Nephron (organoid): ENCODE data around the gene CUZD1.

Source experiments
- H3K27ac Mint-ChIP-seq, 3 experiments: 2 replicates each; pipeline ENCODE4 v1.8.0; 2020; ENCODE audit warnings: mixed read lengths in 3 of 3, mild to moderate bottlenecking in 2 of 3, moderate library complexity in 1 of 3
- H3K27me3 Mint-ChIP-seq: 2 replicates; pipeline ENCODE4 v1.8.0; 2021; ENCODE audit warnings: low read depth, mild to moderate bottlenecking, moderate library complexity, mixed read lengths
- H3K36me3 Mint-ChIP-seq: 2 replicates; pipeline ENCODE4 v1.8.0; 2020; ENCODE audit warnings: low read depth, mixed read lengths
- H3K4me1 Mint-ChIP-seq: 2 replicates; pipeline ENCODE4 v1.8.0; 2020; ENCODE audit warnings: mixed read lengths
- H3K4me3 Mint-ChIP-seq, 3 experiments: 2 replicates each; pipeline ENCODE4 v1.8.0; 2020; ENCODE audit warnings: mild to moderate bottlenecking in 3 of 3, mixed read lengths in 3 of 3, moderate library complexity in 2 of 3
- H3K9me3 Mint-ChIP-seq: 2 replicates; pipeline ENCODE4 v1.8.0; 2020; ENCODE audit warnings: mixed read lengths
- TF ChIP-seq, protein P1 (sequence below), 3 experiments: fragments of 200-600 bp; sonication (generic); IDR thresholded peaks; one replicate each; pipeline ENCODE4 v1.5.0; 2021; ENCODE audit warnings: antibody characterized with exemption in 3 of 3; ENCODE audit not compliant: unreplicated experiment in 3 of 3

Gene CUZD1

DNA sequence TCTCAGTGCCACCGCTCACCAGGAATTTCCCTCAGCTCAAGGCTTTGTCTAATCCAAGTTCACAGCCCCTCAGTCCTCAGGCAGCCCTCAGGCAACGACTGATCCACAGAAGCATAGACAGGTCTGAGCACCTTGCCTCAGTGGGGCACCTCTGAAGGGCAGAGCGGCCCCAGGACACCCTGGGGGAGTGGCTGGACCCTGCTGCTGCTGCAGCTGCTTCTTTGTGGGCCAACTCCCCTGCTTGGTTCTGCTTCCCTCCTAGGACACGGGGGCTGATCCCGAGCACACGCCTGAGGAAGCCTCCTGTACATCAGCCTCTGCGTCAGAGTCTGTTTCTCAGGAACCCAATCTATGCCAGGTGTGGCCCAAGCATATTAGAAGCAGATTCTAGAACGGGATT lies 16.2 kb downstream of the CUZD1 start:
- Mint-ChIP-seq H3K27ac (no peak overlapping the region), H3K9me3 (no peaks in the 10 kb centered on the region), H3K36me3 (no peaks in the 10 kb centered on the region), H3K4me3 (no peak overlapping the region), H3K4me1 (no peaks in the 10 kb centered on the region), H3K27me3 (peaks cover 17% of the 10 kb centered on the region)
- TF ChIP-seq, protein P1, sequence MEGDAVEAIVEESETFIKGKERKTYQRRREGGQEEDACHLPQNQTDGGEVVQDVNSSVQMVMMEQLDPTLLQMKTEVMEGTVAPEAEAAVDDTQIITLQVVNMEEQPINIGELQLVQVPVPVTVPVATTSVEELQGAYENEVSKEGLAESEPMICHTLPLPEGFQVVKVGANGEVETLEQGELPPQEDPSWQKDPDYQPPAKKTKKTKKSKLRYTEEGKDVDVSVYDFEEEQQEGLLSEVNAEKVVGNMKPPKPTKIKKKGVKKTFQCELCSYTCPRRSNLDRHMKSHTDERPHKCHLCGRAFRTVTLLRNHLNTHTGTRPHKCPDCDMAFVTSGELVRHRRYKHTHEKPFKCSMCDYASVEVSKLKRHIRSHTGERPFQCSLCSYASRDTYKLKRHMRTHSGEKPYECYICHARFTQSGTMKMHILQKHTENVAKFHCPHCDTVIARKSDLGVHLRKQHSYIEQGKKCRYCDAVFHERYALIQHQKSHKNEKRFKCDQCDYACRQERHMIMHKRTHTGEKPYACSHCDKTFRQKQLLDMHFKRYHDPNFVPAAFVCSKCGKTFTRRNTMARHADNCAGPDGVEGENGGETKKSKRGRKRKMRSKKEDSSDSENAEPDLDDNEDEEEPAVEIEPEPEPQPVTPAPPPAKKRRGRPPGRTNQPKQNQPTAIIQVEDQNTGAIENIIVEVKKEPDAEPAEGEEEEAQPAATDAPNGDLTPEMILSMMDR (IDR thresholded peaks at IDR 0.05; ENCODE audit: unreplicated experiment in 3 of 3): no peak

DNA sequence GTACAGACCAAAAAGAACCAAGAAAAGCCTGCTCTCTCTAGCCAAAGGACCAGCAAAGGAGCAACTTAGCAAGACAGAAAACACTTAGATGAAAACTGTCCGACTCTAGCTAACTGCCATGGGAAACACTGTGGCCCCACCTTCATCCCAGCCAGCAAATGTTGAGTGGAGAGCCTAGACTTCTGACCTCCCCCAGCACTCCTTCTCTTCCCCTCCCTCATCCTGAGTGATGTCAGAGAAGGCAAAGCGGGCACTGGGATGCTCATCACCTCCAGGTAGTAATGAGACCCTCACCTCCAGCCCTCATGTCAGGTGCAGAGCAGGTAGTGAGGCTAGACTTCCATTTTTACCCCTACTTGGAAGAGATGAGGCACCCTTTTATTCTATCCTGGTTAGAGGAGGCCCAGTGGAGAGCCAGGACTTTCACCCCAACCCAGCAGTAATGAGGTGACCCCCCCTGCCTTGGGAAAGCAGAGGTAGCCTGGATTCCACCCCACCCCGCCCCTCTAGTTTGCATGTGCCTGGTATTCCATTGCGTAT lies 16.9 kb downstream of the CUZD1 start:
- TF ChIP-seq, protein P1 (IDR thresholded peaks at IDR 0.05; ENCODE audit: unreplicated experiment in 3 of 3): no peak
- Mint-ChIP-seq H3K36me3 (no peaks in the 10 kb centered on the region), H3K4me1 (no peaks in the 10 kb centered on the region), H3K27me3 (peaks cover 22% of the 10 kb centered on the region), H3K4me3 (no peak overlapping the region), H3K9me3 (no peaks in the 10 kb centered on the region), H3K27ac (no peak overlapping the region)

DNA sequence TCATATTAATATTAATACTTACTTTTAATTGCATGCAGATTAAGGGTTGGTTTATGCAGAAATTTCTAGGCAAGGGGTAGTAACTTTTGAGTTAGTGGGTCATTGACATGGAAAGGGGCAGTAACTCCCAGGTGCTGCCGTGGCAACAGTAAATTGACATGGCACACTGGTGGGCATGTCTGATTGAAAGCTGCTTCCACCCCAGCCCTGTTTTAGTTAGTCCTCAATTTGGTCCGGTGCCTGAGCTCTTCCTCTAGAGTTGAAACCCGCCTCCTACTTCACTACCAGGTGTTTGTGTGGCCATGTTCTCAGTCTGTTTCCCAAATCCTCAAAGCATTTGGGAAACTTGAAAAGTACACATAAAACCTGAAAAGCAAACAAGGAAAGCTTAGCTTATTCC lies 18.4 kb downstream of the CUZD1 start:
- H3K9me3 Mint-ChIP-seq: no peaks in the 10 kb centered on the region
- no peak overlapping the region for H3K4me3 Mint-ChIP-seq
- H3K27me3 Mint-ChIP-seq: peaks cover 26% of the 10 kb centered on the region
- TF ChIP-seq, protein P1 (IDR thresholded peaks at IDR 0.05; ENCODE audit: unreplicated experiment in 3 of 3): no peak
- no peaks in the 10 kb centered on the region for H3K36me3 Mint-ChIP-seq
- no peak overlapping the region for H3K27ac Mint-ChIP-seq
- no peaks in the 10 kb centered on the region for H3K4me1 Mint-ChIP-seq

DNA sequence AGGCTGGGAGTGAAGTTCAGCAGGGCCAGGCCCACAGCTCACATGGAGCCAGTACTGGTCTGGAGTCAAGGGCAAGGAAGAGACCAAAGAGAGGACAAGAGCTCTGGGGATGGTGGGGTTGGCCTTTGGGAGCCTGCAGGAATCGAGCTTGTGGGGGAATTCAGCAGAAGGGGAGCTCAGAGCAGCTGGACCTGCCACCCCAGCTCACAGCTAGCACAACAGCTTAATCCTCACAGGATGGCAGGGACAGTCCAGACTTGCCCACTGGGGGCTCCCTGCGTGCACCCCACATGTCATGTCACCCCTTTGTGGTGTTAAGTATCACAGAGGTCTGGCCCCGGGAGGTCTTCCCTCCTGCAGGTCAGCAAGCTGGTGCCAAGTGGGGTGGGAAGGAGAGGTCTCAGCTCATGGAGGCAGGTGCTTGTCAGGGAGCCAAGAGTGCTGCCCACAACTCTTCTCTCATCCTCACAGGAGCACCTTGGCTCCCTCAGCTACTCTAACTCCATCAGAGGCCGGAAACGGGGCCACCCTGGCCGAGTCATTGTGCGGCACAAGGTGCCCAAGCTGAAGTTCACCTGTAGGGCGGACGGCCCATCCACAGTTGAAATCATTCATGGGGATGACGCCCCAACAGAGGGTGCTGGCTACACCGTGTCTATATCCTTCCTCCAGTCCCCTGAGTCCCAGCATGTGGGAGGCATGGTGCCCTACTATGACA lies 22.5 kb downstream of the CUZD1 start:
- H3K27ac Mint-ChIP-seq: no peak overlapping the region
- H3K9me3 Mint-ChIP-seq: no peaks in the 10 kb centered on the region
- TF ChIP-seq, protein P1 (IDR thresholded peaks at IDR 0.05; ENCODE audit: unreplicated experiment in 3 of 3): no peak
- H3K4me3 Mint-ChIP-seq: no peak overlapping the region
- no peaks in the 10 kb centered on the region for H3K4me1 Mint-ChIP-seq
- H3K27me3 Mint-ChIP-seq: peaks cover 33% of the 10 kb centered on the region
- no peaks in the 10 kb centered on the region for H3K36me3 Mint-ChIP-seq

DNA sequence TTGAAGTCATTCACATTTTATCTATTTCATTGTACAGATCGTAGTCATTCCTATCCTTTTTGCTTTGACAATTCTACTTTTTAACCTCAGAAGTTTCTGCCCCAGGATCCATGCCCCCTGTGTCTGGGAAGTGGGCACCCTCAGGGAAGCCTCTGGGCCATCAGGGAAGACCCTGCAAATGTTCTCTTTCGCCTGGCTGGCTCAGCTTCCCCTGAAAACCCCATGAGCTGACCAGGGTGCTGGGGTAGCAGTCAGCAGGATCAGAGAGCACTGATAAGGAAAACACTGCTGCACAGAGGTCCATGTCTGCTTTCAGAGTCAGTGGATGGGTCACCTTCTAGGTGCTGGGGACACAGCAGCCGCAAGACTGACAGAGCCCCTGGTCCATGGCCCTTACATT lies 23.8 kb downstream of the CUZD1 start:
- TF ChIP-seq, protein P1 (IDR thresholded peaks at IDR 0.05; ENCODE audit: unreplicated experiment in 3 of 3): no peak
- no peak overlapping the region for H3K4me3 Mint-ChIP-seq
- H3K27ac Mint-ChIP-seq: no peak overlapping the region
- H3K4me1 Mint-ChIP-seq: no peaks in the 10 kb centered on the region
- H3K9me3 Mint-ChIP-seq: no peaks in the 10 kb centered on the region
- H3K27me3 Mint-ChIP-seq: peaks cover 31% of the 10 kb centered on the region
- no peaks in the 10 kb centered on the region for H3K36me3 Mint-ChIP-seq

DNA sequence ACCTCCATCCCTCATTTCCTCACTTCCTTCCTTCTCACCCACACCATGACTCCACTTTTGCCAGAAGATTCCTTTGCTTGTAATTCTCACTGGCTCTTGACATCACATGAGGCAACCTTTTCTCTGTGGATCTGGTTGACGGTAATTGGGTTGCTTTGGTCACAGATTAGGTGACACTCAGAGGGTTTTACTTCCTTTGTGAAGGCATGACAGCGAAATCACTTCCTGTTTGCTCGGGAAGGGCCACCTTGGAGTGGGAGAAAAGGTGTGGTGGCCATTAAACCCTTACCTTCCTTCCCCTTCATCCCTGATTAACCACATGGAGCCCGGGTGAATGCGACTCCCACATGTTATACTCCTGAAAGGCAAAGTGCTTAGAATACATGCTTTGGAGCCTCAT lies 30.2 kb downstream of the CUZD1 start:
- H3K27ac Mint-ChIP-seq: no peak overlapping the region
- TF ChIP-seq, protein P1 (IDR thresholded peaks at IDR 0.05; ENCODE audit: unreplicated experiment in 3 of 3): no peak
- H3K4me1 Mint-ChIP-seq: no peaks in the 10 kb centered on the region
- no peaks in the 10 kb centered on the region for H3K9me3 Mint-ChIP-seq
- H3K27me3 Mint-ChIP-seq: peaks cover 6% of the 10 kb centered on the region
- H3K36me3 Mint-ChIP-seq: no peaks in the 10 kb centered on the region
- no peak overlapping the region for H3K4me3 Mint-ChIP-seq
